ENCODE measurements around the gene ULK4. TPM values are rescaled to one million over a fixed set of nuclear protein-coding genes. Genes with fewer than 3 reads are reported as not detected.

ULK4 gene
- total and polyA plus RNA-seq, 2 of the 8 experiments (the other 6 are each of a cell fraction or from before 2014, with no cell fraction given): 3.0 to 10.8 TPM

DNA sequence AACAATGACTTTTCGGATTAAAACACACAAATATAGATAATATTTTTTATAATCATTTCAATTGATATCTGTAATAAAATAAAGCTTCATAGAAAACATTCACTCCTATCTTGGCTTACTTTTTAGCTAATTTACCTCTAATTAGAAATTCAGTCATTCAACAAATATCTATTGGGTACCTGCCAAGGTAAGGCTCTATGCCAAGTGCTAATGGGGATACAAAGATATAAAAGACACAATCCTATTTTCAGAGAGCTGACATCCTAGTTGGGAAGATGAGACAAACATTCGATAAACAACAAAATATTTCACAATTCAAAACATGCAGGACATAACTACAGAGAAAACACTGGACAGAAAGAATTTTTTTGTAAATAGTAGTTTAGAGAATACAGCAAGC is 63.3 kb downstream of the ULK4 start:
- no peak overlapping the region for H2BK120ac ChIP-seq (replicated peaks; ENCODE audit: low read depth, low read length)
- no peak for DNase-seq (ENCODE audit: low read depth in 1 of 2, low spot score in 2 of 2)
- H3K23ac ChIP-seq (ENCODE audit: insufficient read length): no peak overlapping the region
- H4K20me1 ChIP-seq (replicated peaks in 1 of 2; ENCODE audit: control insufficient read depth in 1 of 2, insufficient read depth in 2 of 2, low read length in 2 of 2): no peaks in the 10 kb centered on the region
- TF ChIP-seq POLR2A (IDR thresholded peaks at IDR 0.05; ENCODE audit: control extremely low read depth in 1 of 2, low read depth in 2 of 2, low read length in 2 of 2) (no peak), CHD2 (IDR thresholded peaks at IDR 0.05; ENCODE audit: low read length) (no peak), POU5F1 (IDR thresholded peaks at IDR 0.05; ENCODE audit: low read depth, low read length) (no peak), KDM4A (IDR thresholded peaks at IDR 0.05; ENCODE audit: low read depth, low read length, severe bottlenecking) (no peak), RBBP5 (IDR thresholded peaks at IDR 0.05; ENCODE audit: borderline replicate concordance, low read depth, low read length) (no peak), TAF7 (optimal IDR thresholded peaks at IDR 0.05; ENCODE audit: borderline replicate concordance, low read depth, low read length) (no peak), MAFK (IDR thresholded peaks at IDR 0.05; ENCODE audit: low read depth, low read length) (no peak), EZH2 (IDR thresholded peaks at IDR 0.05; ENCODE audit: low read depth, low read length, severe bottlenecking) (no peak), RXRA (IDR thresholded peaks at IDR 0.05; ENCODE audit: insufficient read depth, low read depth, low read length) (no peak), HDAC2 (IDR thresholded peaks at IDR 0.05; ENCODE audit: borderline replicate concordance in 1 of 2, low read depth in 2 of 2, low read length in 2 of 2) (no peak)
- TF ChIP-seq, protein P1, sequence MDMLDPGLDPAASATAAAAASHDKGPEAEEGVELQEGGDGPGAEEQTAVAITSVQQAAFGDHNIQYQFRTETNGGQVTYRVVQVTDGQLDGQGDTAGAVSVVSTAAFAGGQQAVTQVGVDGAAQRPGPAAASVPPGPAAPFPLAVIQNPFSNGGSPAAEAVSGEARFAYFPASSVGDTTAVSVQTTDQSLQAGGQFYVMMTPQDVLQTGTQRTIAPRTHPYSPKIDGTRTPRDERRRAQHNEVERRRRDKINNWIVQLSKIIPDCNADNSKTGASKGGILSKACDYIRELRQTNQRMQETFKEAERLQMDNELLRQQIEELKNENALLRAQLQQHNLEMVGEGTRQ (IDR thresholded peaks at IDR 0.05; ENCODE audit: low read length): no peak
- no peak overlapping the region for H3K4me2 ChIP-seq (ENCODE audit: insufficient read depth in 1 of 2, low read depth in 2 of 2, low read length in 2 of 2)
- H2AK5ac ChIP-seq (ENCODE audit: low read depth, low read length): no peak overlapping the region
- peaks cover 0 to 6% (median 0%) of the 10 kb centered on the region in 4 experiments; a peak in 2 of 8 replicates for H3K36me3 ChIP-seq (ENCODE audit: control insufficient read depth in 2 of 4, insufficient read depth in 4 of 4, low read length in 3 of 4)
- CTCF ChIA-PET (ENCODE audit: partially characterized antibody): interaction anchor here (0.7 to 5.2 kb wide), 3 partner anchors 183 to 331 kb away, joined by 4 to 40 read pairs (median 4); no protein-coding TSS in a partner anchor
- no peaks in the 10 kb centered on the region for H3K79me1 ChIP-seq (ENCODE audit: low read depth, low read length)
- H4K8ac ChIP-seq (ENCODE audit: extremely low read depth, insufficient read depth, low read length): no peak overlapping the region
- H4K5ac ChIP-seq (ENCODE audit: insufficient read length, low read depth, low read length): no peak overlapping the region
- no peak overlapping the region for H2BK20ac ChIP-seq (ENCODE audit: low read length)
- POLR2A ChIA-PET (ENCODE audit: partially characterized antibody): no interaction called here
- no peak overlapping the region for H2AFZ ChIP-seq (ENCODE audit: low read length)
- no peaks in the 10 kb centered on the region for H3K27me3 ChIP-seq (replicated peaks in 1 of 4; ENCODE audit: control insufficient read depth in 3 of 4, extremely low read depth in 1 of 4, insufficient read depth in 3 of 4, low read length in 3 of 4)
- H3K23me2 ChIP-seq (ENCODE audit: low read depth, low read length): no peaks in the 10 kb centered on the region
- H3K4ac ChIP-seq (replicated peaks; ENCODE audit: insufficient read length, low read depth, low read length): no peak overlapping the region
- H3K18ac ChIP-seq (ENCODE audit: extremely low read depth, low read length): no peak overlapping the region
- no peak overlapping the region for H3K14ac ChIP-seq (ENCODE audit: insufficient read length)
- H4K91ac ChIP-seq (replicated peaks; ENCODE audit: insufficient read length, low read length): no peak overlapping the region
- no peak overlapping the region for H3K9ac ChIP-seq (replicated peaks in 1 of 4; ENCODE audit: extremely low read depth in 1 of 4, low read depth in 3 of 4, low read length in 3 of 4)
- H3K4me1 ChIP-seq (replicated peaks in 1 of 4; ENCODE audit: control insufficient read depth in 3 of 4, insufficient read depth in 4 of 4, low read length in 3 of 4): no peaks in the 10 kb centered on the region
- no peaks in the 10 kb centered on the region for H3K79me2 ChIP-seq (ENCODE audit: control insufficient read depth in 1 of 2, insufficient read depth in 2 of 2, low read length in 2 of 2)
- H2BK15ac ChIP-seq (ENCODE audit: low read length): no peak overlapping the region
- whole genome bisulfite sequencing, 2 experiments (ENCODE audit: extremely low coverage in 1 of 2, insufficient coverage in 1 of 2, insufficient read length in 1 of 2, insufficient replicate concordance in 2 of 2, low coverage in 1 of 2, low lambda C conversion rate in 2 of 2, missing lambda C conversion rate in 1 of 2): 90% methylated on average over 2 of the region's 2 CpGs; no CpG with 5 or more reads in 1 of the 2 experiments
- no peak overlapping the region for H2BK12ac ChIP-seq (ENCODE audit: low read depth, low read length)
- FAIRE-seq: no peak
- H3K4me3 ChIP-seq (ENCODE audit: extremely low read depth in 1 of 4, insufficient read depth in 2 of 4, low read depth in 3 of 4, low read length in 4 of 4): no peak overlapping the region
- no peak overlapping the region for H3K27ac ChIP-seq (ENCODE audit: low read depth, low read length)
- no peak overlapping the region for H2BK5ac ChIP-seq (ENCODE audit: low read depth, low read length)
- no peaks in the 10 kb centered on the region for H3K9me3 ChIP-seq (ENCODE audit: insufficient read depth in 2 of 2, low read depth in 1 of 2, low read length in 1 of 2)
- H3K56ac ChIP-seq (replicated peaks; ENCODE audit: insufficient read length, low read depth, low read length): no peak overlapping the region

Measured in H1 (cell line).